Activated gamma-delta T cell (primary cell): Measurements from ENCODE around the gene NOA1.

ENCODE experiments used
- DNase-seq: peaks from one replicate; lab custom pipeline; 2025; lab: John Stamatoyannopoulos, UW
- total RNA-seq, 2 donors: gene quantifications; one replicate each; lab custom pipeline; 2026; lab: John Stamatoyannopoulos, UW

NOA1 gene
- total RNA-seq: 29.3 to 33.0 reads per million in 2 donors

GRCh38 chr4:56977321-56978012 lies at the start of gene NOA1:
Gene NOA1, minus strand, starts transcription at chr4:56977606. Its CDS starts 21 bp downstream, at chr4:56977585.
- peak; percentile 96 for DNase-seq

GRCh38 chr4:57023104-57023503 lies 45.7 kb upstream of the NOA1 start:
- DNase-seq: no peak

- DNase-seq: no peak
Observed at GRCh38 chr4:57020467-57021101, 43.2 kb upstream of the NOA1 start.

- no peak for DNase-seq
Observed at GRCh38 chr4:57018980-57019379, 41.6 kb upstream of the NOA1 start.

GRCh38 chr4:57013543-57014120 lies 36.2 kb upstream of the NOA1 start:
- no peak for DNase-seq

GRCh38 chr4:56999751-57000150 lies 22.3 kb upstream of the NOA1 start:
- DNase-seq: no peak

- DNase-seq: no peak
Observed at GRCh38 chr4:56995525-56995924, 18.1 kb upstream of the NOA1 start.

- no peak for DNase-seq
Observed at GRCh38 chr4:56990109-56990905, 12.9 kb upstream of the NOA1 start.

GRCh38 chr4:56986952-56987351 lies 9.5 kb upstream of the NOA1 start:
- no peak for DNase-seq

GRCh38 chr4:56986192-56986591 lies 8.8 kb upstream of the NOA1 start:
- DNase-seq: no peak

GRCh38 chr4:56981795-56982201 lies 4.4 kb upstream of the NOA1 start:
- no peak for DNase-seq

GRCh38 chr4:56979421-56980072 lies 2.1 kb upstream of the NOA1 start:
- peak; percentile 11 for DNase-seq

- DNase-seq: peak; percentile 37
Observed at GRCh38 chr4:56978750-56979303, 1.4 kb upstream of the NOA1 start, which contains the start of gene POLR2B. Gene POLR2B, plus strand, starts transcription at chr4:56978896. Its CDS starts 90 bp downstream, at chr4:56978986.

- peak; percentile 36 for DNase-seq
Observed at GRCh38 chr4:56976837-56977320, 527 bp downstream of the NOA1 start.

- no peak for DNase-seq
Observed at GRCh38 chr4:56976283-56976836, 1.0 kb downstream of the NOA1 start.

GRCh38 chr4:56973336-56973735 lies 4.1 kb downstream of the NOA1 start:
- no peak for DNase-seq

- DNase-seq: no peak
Observed at GRCh38 chr4:56972809-56973208, 4.6 kb downstream of the NOA1 start.

- no peak for DNase-seq
Observed at GRCh38 chr4:56972389-56972788, 5.0 kb downstream of the NOA1 start.

GRCh38 chr4:56971383-56971782 lies 6.0 kb downstream of the NOA1 start:
- DNase-seq: no peak

- DNase-seq: no peak
Observed at GRCh38 chr4:56961107-56961500, 16.3 kb downstream of the NOA1 start.

- no peak for DNase-seq
Observed at GRCh38 chr4:56959100-56959499, 18.3 kb downstream of the NOA1 start.
